GM12878 (cell line): Measurements from ENCODE around the gene KCNQ1OT1. TPM values are rescaled to one million over a fixed set of nuclear protein-coding genes. Genes with fewer than 3 reads are reported as not detected.

Source experiments
- BCL11A ChIP-seq: IDR thresholded peaks from 2 replicates; pipeline ENCODE4 v1.6.1; 2011; ENCODE audit warnings: low read depth, low read length
- CEBPB ChIP-seq, 2 experiments: fragments of 150-350 bp in 1 of 2; IDR thresholded peaks; 2 replicates each; pipeline ENCODE4 v1.6.1; 2012 to 2014; ENCODE audit warnings: low read depth in 2 of 2, low read length in 2 of 2, borderline replicate concordance in 1 of 2, inconsistent platforms in 1 of 2
- CHD2 ChIP-seq: IDR thresholded peaks from 2 replicates; pipeline ENCODE4 v1.6.1; 2011; ENCODE audit warnings: low read depth, low read length, improper control_type of control experiment, borderline replicate concordance
- IRF4 ChIP-seq: IDR thresholded peaks from 2 replicates; pipeline ENCODE4 v1.6.1; 2011; ENCODE audit warnings: low read depth, low read length
- MAX ChIP-seq: IDR thresholded peaks from 2 replicates; pipeline ENCODE4 v1.6.1; 2012; ENCODE audit warnings: low read depth, low read length, improper control_type of control experiment
- NFYA ChIP-seq: IDR thresholded peaks from 2 replicates; pipeline ENCODE4 v1.6.1; 2011; ENCODE audit warnings: low read depth, mild to moderate bottlenecking, low read length, improper control_type of control experiment, borderline replicate concordance
- NFYB ChIP-seq: IDR thresholded peaks from 2 replicates; pipeline ENCODE4 v1.6.1; 2011; ENCODE audit warnings: low read depth, mild to moderate bottlenecking, low read length, improper control_type of control experiment, moderate library complexity; ENCODE audit not compliant: insufficient read depth
- POLR2A ChIP-seq: IDR thresholded peaks from 2 replicates; pipeline ENCODE4 v1.6.1; 2011; ENCODE audit warnings: low read depth, mild to moderate bottlenecking, low read length
- POLR2AphosphoS2 ChIP-seq: IDR thresholded peaks from 2 replicates; pipeline ENCODE4 v1.6.1; 2011; ENCODE audit warnings: low read depth, mild to moderate bottlenecking, low read length, improper control_type of control experiment, moderate library complexity
- RFX5 ChIP-seq: IDR thresholded peaks from 2 replicates; pipeline ENCODE4 v1.6.1; 2011; ENCODE audit warnings: low read depth, low read length, improper control_type of control experiment
- TAF1 ChIP-seq: IDR thresholded peaks from 2 replicates; pipeline ENCODE4 v1.6.1; 2011; ENCODE audit warnings: mild to moderate bottlenecking, low read depth, low read length, borderline replicate concordance
- ZBTB4 ChIP-seq: fragments of 450-650 bp; formaldehyde crosslinking; IDR thresholded peaks from 2 replicates; pipeline ENCODE4 v1.4.0; 2022; ENCODE audit warnings: mild to moderate bottlenecking, moderate library complexity
- ZZZ3 ChIP-seq: IDR thresholded peaks from 2 replicates; pipeline ENCODE4 v1.6.1; 2011; ENCODE audit warnings: low read depth; ENCODE audit not compliant: control insufficient read depth, insufficient read length
- polyA plus RNA-seq, 11 experiments: library from polyadenylated mRNA; depleted of rRNA in 4 of 11; unstranded in 6 of 11; stranded (reverse) in 5 of 11; fragments of >200 nt; fragmentation: Nextera tagmentation in 4 of 11; fragmentation: Illumina TruSeq in 1 of 11; extraction: Ambion mirVana in 4 of 11; extraction: Trizol in 1 of 11; gene quantifications; 1 replicate in 1 of 11; 2 replicates in 10 of 11; pipeline versions ENCODE4 v1.2.1 to v1.2.3, GENCODE V29; 2011 to 2016; ENCODE audit warnings: inconsistent platforms in 2 of 11, missing spikeins in 2 of 11, low read depth in 1 of 11
- total RNA-seq, 4 experiments: library from RNA; depleted of rRNA in 3 of 4; stranded (reverse); fragments of >200 nt in 3 of 4; fragmentation: Illumina TruSeq in 1 of 4; extraction: Trizol in 1 of 4; gene quantifications; 2 replicates each; pipeline versions ENCODE4 v1.2.1 to v1.2.3, GENCODE V29; 2013 to 2021

The KCNQ1OT1 gene
- total and polyA plus RNA-seq, 10 of the 15 experiments (the other 5 are each of a cell fraction or from before 2014, with no cell fraction given) = 0.02 to 1.6 (median 0.41) TPM

GRCh38 chr11:2576111-2576510 is 123.7 kb downstream of the KCNQ1OT1 start (continued):
- TF ChIP-seq ZBTB4 (no peak), TAF1 (no peak), BCL11A (no peak), IRF4 (no peak), RFX5 (no peak), ZZZ3 (no peak), CEBPB (IDR thresholded peaks at IDR 0.05; ENCODE audit: borderline replicate concordance in 1 of 2, low read depth in 2 of 2, low read length in 2 of 2) (no peak), NFYA (no peak), CHD2 (no peak), MAX (no peak), POLR2A (no peak), NFYB (no peak), POLR2AphosphoS2 (no peak)
